HCEC 1CT (cell line): ENCODE measurements around the gene CCDC34.
A peak's percentile ranks its signal among the peaks of the same experiment; 100 is the strongest.

ENCODE experiments used
- DNase-seq: peaks from one replicate; pipeline ENCODE4 v3.0.0-alpha.2; 2017

The CCDC34 gene

DNA sequence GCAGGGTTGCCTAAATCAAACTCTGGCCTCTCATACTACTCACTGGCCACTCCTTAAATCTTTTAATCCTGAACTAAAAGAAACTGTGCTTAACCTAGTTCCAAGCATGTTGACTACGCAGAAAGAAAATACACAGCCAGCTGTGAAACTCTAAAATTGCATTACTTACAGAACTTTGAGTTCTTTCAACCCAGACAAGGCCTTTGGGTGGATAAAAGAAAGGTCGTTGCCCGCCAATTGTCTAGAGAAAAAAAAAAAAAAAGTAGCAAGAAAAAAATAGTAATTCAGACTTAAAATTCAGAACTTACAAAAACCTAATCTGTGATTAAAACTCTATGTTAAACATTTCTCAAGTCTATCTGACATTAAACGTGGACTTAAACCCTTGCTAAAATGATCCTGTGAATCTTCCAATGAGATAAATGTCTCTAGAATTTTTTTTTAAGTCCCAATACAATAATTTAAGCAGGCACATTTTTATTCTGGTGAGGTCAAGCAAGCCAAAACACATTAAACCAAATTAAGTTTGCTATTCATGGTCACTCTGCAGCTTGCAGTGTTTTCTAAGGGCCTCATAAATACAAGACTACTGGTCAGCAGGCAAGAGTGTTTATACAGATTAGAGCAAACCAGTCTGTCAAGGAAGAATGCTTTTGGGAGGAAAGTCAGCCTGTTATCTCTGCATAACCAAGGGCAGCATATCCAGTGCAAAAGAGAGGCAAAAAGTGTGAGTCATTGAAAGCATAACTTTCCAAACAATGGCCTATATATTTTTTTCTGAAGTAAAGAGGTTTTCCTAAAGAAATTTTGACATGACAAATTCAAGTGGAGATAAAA, 29.5 kb upstream of the CCDC34 start:
- DNase-seq = peak; percentile 68

DNA sequence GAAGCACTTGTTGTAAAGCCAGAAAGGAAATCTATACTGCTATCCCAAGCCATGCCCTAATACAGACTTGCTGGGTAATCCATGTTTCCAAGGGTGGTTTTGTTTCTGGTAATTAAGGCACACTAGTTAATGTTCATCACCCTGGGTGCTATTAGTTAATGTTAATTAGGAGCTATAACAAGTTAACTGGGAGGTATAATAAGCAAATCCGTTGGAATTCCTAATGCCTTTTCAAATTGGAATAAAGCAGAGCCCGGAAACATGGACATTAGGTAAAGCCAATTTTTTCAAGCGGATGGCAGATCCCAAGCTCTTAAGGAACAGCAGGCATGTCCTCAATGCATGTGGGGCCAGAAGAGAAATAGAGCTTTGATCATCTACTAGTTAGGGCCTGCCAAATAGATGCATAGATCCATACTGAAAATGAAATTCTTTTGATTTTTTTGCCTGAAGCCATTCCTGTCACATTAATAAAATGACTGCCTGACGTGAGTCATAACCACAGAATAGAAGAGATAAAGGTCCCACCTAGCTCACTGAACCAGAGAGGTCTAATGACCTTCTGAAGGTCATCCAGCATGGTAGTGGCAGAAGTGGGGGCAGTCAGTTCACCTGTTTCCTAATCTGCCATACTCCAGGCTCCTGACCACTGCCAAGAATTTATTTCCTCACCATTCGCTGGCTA, 28.5 kb upstream of the CCDC34 start:
- DNase-seq = no peak

DNA sequence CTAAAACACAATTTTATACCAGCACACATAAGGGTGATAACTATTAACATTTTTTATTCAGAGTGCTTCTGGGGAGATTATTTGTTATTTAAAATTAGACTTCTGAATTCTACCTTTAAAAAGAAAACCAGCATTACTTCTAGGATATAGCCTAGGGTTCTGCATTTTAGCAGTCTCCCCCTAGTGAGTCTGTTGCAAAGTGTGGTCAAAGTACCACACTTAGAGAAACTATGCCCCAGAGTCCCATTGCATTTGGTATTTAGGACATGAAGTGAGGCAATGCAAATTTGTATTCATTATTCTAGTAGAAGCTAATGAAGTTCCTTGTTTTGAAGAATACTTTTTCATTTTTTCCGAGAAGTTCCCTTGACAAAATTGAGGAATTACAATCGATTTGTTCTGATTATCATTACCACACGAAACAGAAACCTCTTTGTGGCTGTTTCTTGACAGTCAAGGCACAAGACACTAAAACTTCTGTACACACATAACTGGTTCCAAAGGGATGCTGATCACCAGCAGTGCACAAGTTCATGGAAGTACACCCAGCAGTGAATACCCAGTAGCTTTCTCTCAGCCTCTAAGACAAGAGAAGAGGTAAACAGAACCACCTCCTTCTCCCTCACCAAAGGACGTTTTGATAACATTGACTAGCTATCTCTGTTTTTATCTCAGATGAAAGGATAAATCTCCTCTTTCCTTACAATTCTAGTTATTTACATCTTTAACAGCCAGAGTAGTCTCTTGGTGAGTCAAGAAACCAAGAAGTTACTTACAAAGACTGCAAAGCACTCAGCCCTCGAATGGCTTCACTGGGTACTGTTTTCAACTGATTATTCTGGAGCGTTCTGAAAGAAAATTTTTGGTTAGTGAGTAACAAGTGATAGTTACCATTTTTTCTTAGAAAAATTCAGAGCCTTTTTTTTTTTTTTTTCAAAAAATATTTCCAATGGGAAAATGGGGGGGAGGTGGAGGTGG, 27.6 kb upstream of the CCDC34 start:
- DNase-seq = peak; percentile 11

DNA sequence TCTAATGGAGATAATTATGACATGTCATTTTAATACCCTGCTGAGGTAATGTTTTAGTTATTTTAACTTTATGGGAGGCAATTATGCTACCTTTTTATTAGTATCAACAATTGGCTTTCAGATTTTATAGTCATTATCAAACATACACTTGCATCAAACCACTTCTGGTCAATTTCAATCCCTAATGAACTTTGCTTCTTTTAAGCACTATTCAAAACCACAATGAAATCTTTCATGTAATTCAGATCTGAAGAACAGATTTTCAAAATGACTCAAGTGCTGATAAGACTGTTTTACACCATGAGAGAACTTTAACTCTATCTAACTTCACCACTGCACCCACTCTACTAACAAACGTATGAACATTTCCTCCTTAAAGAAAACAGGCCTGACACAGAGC, 25.9 kb upstream of the CCDC34 start:
- no peak for DNase-seq

DNA sequence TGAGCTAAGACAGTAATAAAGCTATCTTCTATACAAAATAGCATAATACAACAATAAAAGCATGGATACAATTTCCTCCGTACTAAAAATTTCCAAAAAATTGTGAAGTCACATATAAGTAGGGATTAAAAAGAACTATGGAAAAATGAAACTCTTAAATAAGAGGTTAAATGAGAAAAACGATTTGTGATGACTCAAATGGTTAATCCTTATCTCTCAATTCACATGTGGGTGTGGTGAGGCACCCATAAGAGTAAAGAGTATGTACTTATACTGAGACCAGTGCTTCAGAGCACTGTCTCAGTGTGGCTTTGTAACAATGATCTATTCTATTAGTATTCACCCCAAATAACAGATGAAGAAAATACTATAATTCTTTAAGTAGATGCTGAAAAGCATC, 25.0 kb upstream of the CCDC34 start:
- DNase-seq = no peak

DNA sequence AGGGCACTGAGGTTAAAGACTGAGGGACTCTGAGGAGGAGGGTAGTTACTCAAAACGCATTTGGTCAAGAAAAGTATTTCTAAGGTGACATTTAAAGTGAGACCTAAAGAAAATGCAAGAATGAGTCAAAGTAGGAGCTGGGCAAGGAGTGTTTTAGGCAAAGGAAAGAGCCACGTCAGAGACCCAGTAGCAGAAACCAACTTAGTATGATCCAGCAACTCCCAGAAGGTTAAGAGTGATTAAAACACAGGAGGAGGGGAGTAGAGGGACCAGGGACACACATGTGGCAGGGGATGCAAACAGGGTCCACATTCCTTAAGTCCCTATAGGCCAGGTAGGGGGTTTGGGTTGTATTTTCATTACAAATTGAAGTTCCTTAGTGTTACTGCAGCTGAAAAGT, 24.3 kb upstream of the CCDC34 start:
- DNase-seq = no peak

DNA sequence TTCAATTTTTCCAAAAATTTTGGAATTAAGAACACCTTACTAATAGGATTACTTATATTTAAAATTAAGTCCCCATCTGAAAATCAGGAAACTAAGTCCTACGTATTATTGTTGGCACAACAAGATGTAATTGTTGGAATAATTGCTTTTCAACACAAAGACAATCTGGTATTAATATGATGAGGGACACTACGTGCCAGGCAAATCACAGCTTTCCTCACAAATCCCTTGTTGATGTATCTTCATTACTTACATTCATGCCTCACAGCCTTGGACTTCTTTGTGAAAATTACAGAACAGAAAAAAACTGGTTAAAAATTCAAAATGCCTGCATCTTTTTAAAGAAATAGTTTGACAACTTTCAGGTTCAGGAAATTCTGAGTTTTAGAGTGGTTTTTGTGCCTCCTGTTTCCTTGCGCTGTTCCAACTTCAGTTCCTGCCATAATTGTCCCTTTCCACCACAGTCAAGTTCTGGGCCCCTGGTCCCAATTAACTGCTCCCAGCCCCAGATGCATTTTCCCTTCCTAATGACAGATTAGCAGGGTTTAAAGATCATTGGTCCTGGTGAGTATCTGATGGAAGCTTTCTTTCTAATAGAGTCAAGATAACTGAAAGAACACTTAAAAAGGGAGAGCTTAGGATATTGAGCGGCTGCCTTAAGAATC, 23.3 kb upstream of the CCDC34 start:
- no peak for DNase-seq

DNA sequence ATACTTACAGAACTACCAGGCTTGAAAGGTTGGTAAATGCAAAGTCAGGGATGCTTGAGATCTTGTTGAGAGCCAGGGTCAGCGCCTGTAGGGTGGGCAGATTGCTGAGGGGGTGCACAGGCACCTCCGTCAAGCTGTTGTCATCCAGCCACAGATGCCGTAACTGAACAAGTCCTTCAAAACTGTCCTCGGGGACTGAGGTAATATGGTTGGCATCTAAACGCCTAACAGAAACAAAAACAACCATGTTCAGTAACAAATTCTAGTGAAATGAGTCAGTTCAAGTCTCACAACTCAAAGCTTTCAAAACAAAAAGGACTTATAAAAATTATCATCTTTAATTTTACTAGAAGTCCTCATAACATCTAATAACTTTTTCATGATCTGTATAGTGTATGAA, 22.2 kb upstream of the CCDC34 start:
- peak; percentile 74 for DNase-seq

DNA sequence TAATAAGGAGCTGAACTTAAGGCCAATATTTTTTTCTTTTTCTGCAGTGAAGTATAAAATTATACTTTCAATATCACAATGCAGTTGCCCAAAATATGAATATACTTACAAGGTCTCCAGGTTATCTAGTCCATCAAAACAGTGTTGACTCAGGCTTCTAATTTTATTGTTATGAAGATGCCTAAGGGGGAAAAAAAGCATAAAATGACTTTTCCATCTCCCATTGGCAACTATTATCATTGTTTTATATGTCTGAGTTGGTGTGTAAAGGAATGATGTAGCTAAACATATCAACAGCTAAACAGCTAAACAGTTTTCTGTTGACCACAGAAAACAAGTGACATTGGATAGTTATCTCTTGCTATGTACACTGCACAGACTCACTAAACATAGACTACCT, 21.2 kb upstream of the CCDC34 start:
- no peak for DNase-seq

DNA sequence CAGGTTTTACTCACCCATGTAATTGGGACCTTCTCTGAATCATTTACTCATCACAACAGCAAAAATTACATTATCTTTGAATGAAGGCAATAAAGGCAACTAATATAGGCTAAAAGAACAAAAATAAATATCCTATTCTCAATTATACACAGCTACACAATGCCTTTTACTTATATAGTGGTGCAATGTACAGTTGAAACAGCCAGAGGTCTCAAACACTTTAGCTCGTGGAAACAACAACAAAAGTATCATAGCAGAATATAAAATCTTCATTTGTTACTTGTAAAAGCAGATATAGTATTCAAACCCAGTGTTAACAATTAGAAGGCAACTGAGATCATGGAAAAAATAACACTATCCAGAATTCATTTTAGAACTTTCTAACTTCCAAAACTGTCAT, 20.6 kb upstream of the CCDC34 start:
- no peak for DNase-seq

DNA sequence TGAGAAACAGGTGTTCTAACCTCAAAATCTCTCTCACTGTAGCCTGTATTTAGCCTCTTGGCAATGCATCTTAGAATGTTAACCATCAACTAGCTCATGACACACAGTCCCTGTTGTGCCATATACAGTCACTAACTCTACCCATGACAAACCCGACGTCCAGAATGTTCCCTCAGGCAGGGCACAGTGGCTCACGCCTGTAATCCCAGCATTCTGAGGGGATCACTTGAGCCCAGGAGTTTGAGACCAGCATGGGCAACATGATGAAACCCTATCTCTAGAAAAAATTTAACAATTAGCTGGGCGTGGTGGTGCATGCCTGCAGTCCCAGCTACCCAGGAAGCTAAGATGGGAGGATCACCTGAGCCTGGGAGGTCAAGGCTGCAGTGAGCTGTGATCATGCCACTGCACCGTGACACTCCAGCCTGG, 18.2 kb upstream of the CCDC34 start:
- DNase-seq = no peak

DNA sequence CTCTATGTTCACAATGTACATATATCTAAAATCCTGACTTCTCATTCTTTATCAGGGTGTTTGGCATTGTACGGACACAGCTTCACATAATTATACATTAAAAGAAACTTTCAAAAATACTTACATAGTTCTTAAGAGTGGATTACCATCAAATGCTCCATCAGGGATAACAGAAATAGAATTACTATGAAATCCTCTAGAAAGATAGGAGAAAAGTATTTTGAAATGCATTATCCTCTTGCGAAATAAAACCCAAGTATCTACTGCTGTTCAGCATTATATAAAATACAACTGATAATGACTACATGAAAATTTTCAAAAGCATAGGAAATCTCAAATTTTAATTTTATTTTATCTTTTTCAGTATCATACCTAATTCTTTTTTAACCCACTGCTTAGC, 17.8 kb upstream of the CCDC34 start:
- DNase-seq = no peak

DNA sequence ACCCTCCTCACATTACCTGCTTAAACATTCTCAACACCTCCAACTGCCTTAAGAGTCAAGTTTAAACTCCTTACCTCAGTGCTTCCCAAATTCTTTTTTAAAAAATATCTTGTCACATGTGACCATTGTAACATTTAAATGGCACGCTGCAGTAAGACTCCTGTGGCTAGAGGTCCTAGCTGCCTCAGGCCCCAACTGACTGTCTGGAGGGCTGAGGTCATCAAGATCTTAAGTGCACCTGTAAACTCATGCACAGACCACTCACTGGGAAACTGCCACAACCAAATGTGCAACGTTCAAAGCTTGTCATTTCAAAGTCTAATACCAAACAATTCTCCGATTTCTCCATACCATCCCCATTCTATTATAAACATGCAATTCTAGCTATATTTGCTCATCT, 16.4 kb upstream of the CCDC34 start:
- no peak for DNase-seq

DNA sequence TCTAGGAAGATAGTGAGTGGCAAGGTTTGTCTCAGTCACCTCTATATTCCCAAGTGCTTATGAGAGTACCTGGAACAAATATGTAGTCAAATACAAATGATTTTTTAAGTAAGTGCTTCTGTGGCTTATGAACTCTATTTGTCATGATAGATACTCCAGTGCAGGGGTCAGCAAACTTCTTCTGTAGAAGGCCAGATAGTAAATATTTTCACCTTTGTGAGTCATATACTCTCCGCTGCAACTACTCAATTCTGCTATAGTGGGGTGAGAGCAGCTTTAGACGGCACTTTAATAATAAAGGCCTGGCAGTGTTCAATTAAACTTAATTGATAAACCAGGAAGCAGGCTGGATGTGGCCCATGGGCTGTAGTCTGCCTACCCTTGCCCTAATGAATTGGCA, 12.4 kb upstream of the CCDC34 start:
- no peak for DNase-seq

DNA sequence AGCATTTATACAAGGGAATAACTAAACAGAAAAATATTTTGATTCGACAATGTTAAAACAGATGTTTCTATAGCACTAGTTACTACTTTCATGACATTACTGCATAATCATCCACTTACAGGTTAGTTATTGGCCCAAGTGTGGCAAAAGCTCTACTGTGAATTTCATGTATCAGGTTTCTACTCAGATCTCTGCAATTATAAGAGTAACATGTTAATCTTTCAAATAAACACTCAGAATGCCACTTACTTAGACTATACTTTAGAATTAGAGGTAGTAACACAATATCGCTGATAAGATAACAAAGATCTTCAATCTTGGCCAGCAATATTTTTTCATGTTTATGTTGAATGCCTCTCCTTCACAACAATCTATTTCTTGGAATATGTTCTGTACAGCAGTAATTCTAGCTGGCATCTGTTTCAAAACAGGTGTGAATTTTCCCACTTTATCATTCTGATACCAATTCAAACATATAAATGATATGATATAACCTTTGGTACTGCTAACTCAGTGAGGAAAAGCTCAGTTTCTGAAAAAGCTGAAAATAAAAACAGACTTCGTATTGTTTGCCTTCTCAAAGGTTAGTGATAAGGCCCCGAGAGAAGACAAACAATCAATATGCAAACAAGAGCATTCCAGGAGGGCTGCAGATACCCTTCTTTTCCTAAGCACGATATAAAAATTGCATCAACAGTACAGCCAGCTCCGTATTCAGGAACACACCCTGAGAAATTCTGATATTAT, 11.0 kb upstream of the CCDC34 start:
- no peak for DNase-seq

DNA sequence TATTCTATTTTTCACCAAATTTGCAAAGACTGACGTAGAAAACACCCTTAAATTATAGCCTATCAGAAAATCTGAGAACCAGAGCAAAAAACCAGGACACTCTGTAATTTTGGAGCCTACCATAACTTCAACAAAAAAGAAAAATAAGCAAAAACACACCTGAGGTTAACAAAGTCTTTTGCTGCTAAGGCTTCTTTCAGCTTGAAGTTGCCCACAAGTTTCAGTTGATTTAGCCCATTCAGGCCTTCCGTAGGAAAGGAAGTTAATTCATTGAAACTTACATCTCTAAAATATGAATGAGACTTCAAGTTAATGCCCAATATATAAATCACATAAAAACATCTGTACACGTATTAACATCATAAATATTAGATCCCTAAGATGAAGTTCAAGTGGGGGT, 10.4 kb upstream of the CCDC34 start:
- DNase-seq = no peak

DNA sequence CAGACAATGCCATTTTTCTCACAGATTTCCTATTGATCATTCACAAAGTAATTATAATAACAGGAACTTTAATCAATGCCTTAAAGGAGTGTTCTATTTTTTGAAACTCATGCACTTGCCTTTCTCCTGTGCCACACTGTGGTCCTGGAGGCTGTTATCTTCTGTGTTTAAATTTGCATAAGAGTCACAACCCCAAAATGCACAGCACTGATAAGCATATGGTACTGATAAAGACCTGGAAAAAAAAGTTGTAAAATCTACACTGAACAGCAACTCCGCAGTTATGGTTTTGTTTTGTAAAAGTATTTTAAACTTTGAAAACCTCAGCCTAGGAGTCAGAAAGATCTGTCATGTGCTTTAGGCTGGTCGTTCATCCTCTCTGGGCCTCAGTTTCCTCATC, 9.1 kb upstream of the CCDC34 start:
- DNase-seq = no peak

DNA sequence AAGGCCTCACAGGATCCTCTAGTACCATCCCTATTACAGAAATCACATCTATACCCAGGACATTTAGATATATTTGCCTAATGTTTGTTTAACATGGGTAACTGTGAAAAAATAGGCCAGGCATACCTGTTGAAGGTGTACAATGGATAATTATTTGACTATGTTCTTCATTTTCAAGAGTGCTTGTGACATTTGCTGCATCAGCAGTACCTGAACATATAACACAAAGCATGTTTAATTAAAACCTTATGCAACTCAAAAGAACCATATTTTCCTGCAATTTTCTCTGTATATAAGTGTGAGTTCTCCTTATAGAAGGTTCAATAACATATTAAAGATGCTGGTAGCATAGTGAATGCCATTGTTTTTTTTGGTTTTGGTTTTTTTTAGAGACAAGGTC, 8.5 kb upstream of the CCDC34 start:
- no peak for DNase-seq

DNA sequence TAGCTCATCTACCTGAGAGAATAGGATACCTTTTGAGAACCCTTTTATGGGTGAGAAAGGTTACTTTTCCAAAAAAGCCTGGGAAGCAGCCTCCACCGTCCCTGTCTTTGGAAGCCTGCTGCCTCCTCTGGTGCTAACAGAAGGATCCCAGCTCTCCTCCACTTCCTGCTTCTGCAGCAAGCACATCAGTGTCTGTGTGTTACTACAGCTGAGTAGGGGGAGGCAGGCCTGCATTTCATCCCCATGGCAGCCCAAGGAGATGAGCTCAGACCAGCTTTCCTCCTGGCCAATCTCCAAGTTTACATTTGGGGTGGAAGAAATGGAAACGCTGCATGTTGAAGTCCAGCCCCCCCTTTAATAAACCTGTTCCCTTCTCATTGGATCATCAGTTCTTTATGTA, 7.4 kb upstream of the CCDC34 start:
- DNase-seq = no peak

DNA sequence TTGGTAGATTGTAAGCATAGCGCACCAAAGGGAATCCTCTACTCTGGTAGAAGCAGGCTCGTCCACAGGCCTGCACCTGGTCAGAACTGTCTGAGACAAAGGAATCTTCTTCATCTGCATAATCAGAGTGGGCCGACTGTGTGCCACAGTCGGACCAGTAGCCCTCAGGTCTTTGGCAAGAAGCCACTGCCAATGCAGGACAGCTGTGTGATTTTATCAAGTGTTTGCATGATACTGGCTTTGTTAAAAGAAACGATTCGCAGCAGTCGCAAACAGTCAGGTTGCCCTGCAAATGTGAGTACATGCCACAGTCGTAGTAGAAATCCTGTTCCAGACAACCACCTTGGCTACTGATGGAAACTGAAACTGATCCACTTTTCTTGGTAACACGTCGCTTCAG, 4.9 kb upstream of the CCDC34 start:
- no peak for DNase-seq

DNA sequence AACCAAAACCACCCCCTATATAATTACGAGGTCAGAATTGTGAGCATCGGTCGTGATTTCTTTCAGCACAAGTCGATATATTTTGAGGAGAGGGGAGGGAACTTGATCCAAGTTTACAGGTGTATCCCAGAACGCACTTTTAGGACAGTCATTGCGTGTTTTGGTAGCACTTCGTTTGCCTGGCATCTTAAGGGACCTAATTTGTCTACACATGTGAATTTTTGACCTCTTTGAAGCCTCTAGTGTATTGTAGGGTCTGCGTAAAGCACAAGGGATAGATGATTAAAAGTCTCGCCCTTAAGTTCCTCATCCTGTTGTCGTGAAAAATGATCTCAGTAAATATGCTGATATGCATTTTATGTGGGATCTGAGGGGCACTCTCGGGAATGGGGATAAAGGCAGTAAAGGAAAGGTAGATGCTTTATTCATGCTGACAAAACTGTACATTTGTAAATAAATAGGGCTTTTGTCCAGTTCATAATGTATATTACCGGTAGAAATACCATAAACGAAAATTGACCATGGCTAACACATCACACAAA, 632 bp upstream of the CCDC34 start:
- no peak for DNase-seq
